Skin epidermis (tissue), 12 donors: ENCODE measurements around the gene VSX1.
A peak's percentile ranks its signal among the peaks of the same experiment; 100 is the strongest.

Experiments used
- H3K27ac ChIP-seq, 21 experiments: fragments of 200-600 bp; sonication (generic) in 11 of 21; one replicate each; pipeline ENCODE4 v1.5.0; 2020; ENCODE audit warnings: mild to moderate bottlenecking in 3 of 21, inconsistent platforms in 2 of 21, moderate library complexity in 2 of 21
- H3K4me3 ChIP-seq, 7 experiments: fragments of 200-600 bp; sonication (generic) in 2 of 7; one replicate each; pipeline ENCODE4 v1.5.0; 2020; ENCODE audit warnings: inconsistent platforms in 2 of 7, mild to moderate bottlenecking in 2 of 7, moderate library complexity in 1 of 7

The VSX1 gene

GRCh38 chr20:25056690-25057233 lies 25.2 kb downstream of the VSX1 start:
- peak overlapping the region; percentile 69 to 95 (median 89) for H3K27ac ChIP-seq
- H3K4me3 ChIP-seq = peak overlapping the region; percentile 60 to 89 (median 71)

GRCh38 chr20:25055711-25056495 lies 26.0 kb downstream of the VSX1 start:
- Histone ChIP-seq H3K4me3 (peak overlapping the region in 1 of 7 experiments; percentile 62), H3K27ac (peak overlapping the region in 7 of 21 experiments; percentile 46 to 90 (median 86))

DNA sequence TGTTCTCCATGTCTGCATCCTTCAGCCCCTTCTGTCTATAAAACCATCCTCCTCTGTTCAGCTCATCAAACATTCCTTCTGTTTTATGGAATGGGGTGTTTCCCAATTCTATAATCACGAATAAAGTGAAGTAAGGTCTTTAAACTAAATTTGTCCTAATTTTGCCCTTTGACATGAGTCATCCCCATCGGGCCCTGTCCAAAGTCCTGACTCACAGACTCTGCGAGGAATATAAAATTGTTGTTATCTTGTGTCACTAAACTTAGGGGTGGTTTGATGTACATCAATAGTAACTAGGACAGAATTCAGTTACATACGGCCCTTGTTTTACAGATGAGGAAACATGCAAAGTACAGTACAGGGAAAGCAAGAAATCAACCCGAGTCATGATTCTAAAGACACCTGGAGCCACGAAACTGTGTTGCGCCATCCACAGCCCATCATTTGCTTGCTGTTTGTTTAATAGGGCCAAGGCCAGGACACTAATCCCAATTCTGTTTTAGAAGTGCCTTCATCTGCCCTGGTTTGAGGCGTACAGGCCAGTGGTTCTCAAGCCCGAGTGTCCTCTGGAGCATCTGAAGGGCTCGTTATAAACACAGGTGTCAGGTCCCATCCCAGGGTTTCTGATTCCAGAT lies 26.8 kb downstream of the VSX1 start:
- Histone ChIP-seq H3K4me3 (no peak overlapping the region), H3K27ac (peak overlapping the region in 2 of 21 experiments; percentile 60 to 90)

DNA sequence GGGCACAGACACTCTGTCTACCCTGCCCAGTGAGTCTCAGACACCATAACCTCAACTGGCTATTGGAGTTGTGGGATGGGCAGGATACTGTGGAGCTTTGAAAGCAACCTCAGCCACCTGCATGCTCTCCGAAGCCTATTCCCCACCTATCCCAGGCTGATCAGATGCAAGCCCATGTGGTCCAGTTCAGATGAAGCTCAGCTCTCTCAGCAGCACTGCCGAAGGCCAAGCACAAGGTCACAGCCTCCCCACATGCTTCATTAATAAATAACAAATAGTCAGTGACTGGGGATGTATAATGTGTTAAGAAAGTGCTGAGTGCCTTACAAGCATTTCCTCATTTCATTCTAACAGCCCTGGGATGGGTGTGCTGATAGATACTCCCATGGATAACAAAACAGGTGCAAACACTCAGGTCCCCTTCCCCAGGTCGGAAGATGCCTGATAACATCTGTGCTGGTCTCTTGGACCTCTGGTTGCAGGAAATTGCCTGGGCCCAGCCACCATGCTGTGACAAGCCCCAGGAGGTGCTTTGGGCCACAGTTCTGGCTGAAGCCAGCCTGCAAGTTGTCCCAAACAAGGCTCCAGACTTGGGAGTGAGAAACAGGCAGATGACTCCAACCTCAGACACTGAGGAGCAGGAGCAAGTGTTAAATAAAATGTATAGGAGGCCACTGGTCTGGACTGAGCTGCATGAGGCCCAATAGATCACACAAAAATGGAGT lies 27.7 kb downstream of the VSX1 start:
- Histone ChIP-seq H3K4me3 (no peak overlapping the region), H3K27ac (peak overlapping the region in 13 of 21 experiments; percentile 8 to 82 (median 67))

- H3K27ac ChIP-seq = peak overlapping the region in 17 of 21 experiments; percentile 4 to 82 (median 60)
These were observed 28.5 kb downstream of the VSX1 start for GRCh38 chr20:25053255-25054031.

DNA sequence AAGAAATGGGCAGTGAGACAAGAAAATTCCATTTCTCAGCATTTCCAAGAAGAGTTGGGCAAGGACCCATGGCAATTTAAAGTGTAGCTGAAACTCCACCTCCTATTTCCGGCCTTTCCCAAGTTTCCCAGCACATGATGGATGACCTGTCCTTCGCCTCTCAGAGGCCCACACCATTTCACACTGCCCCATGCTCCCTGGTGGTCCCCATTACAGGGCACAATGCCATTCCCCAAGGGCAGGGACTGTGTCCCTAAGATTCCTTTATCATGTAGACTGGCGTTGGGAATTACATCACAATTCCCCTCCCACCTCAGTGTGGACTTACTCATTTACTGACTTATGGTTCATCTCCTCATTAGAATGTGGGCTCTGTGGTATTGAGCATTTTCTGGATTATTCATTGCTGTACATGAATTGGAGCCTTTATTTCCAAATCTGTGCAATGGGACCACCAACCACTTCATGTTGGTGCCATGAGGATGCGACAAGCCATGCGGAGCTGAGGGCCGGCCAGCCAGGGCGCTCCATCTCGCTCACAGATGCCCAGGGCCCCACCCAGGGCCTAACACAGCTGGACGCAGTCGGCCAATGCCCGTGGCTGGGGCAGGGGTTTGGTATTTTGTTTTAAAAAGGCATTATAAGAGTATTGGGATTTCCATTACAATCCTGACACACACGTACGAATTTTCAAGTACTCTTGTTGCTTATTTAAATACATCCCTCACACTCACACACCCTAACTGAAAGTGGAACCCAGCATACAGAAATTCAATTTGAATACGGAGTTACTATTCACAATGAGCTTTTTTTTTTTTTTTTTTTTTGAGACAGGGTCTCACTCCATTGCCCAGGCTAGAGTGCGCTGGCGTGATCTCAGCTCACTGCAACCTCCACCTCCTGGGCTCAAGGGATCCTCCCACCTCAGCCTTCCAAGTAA lies 29.4 kb downstream of the VSX1 start:
- Histone ChIP-seq H3K4me3 (no peak overlapping the region), H3K27ac (peak overlapping the region in 15 of 21 experiments; percentile 4 to 82 (median 61))

More at GRCh38 chr20:25053255-25054031, 28.5 kb downstream of the VSX1 start:
- no peak overlapping the region for H3K4me3 ChIP-seq

GRCh38 chr20:25051386-25052155 lies 30.4 kb downstream of the VSX1 start:
- Histone ChIP-seq H3K27ac (peak overlapping the region in 4 of 21 experiments; percentile 55 to 82 (median 74)), H3K4me3 (no peak overlapping the region)

GRCh38 chr20:25050501-25051350 lies 31.2 kb downstream of the VSX1 start:
- Histone ChIP-seq H3K27ac (peak overlapping the region in 4 of 21 experiments; percentile 6 to 82 (median 25)), H3K4me3 (no peak overlapping the region)

- Histone ChIP-seq H3K27ac (peak overlapping the region in 3 of 21 experiments; percentile 16 to 32 (median 18)), H3K4me3 (no peak overlapping the region)
These were observed 31.9 kb downstream of the VSX1 start for GRCh38 chr20:25050082-25050481.

- H3K4me3 ChIP-seq = no peak overlapping the region
- peak overlapping the region in 2 of 21 experiments; percentile 16 to 18 for H3K27ac ChIP-seq
These were observed 32.5 kb downstream of the VSX1 start for GRCh38 chr20:25049261-25050060.

DNA sequence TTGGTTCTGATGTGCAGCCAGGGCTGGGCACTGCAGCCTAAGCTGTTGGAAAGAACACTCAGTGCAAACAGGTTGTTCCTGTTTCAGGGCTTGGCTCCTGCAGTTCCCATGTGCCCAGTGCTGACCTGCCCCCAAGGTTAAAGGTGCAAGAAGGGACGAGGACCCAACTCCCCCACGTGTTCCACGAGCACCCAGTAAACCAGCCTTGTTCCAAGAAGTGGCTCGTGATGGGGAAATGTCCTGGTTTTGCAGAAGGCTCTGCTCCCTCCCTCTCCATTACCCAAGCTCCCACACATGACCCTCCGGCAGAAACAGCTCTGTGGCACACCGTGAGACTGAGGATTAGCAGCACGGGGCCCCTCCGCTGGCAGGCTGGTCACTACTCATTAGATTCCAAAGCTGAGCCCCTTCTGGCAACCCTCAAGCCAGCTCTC lies 33.4 kb downstream of the VSX1 start:
- Histone ChIP-seq H3K4me3 (no peak overlapping the region), H3K27ac (peak overlapping the region in 1 of 21 experiments; percentile 5)

DNA sequence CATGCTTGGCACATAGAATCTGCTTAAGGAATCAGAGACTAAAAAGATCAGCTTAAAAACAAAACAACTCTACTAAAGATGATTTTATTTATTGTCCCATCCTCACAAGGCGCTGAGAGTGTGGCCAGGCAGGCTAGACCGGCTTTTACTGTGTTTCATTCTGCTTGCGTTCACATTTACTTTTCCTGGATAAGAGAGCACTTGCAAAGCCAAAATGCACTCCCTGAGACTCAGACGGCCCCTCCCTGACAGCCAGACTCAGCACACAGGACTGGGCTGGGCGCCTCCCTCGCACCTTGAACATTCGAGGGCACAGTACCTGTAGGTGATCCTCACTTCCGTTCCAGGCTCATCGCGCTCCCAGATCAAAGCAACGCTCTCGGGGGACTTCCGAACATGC lies 34.2 kb downstream of the VSX1 start:
- no peak overlapping the region for H3K4me3 ChIP-seq
- peak overlapping the region in 2 of 21 experiments; percentile 23 to 47 for H3K27ac ChIP-seq

DNA sequence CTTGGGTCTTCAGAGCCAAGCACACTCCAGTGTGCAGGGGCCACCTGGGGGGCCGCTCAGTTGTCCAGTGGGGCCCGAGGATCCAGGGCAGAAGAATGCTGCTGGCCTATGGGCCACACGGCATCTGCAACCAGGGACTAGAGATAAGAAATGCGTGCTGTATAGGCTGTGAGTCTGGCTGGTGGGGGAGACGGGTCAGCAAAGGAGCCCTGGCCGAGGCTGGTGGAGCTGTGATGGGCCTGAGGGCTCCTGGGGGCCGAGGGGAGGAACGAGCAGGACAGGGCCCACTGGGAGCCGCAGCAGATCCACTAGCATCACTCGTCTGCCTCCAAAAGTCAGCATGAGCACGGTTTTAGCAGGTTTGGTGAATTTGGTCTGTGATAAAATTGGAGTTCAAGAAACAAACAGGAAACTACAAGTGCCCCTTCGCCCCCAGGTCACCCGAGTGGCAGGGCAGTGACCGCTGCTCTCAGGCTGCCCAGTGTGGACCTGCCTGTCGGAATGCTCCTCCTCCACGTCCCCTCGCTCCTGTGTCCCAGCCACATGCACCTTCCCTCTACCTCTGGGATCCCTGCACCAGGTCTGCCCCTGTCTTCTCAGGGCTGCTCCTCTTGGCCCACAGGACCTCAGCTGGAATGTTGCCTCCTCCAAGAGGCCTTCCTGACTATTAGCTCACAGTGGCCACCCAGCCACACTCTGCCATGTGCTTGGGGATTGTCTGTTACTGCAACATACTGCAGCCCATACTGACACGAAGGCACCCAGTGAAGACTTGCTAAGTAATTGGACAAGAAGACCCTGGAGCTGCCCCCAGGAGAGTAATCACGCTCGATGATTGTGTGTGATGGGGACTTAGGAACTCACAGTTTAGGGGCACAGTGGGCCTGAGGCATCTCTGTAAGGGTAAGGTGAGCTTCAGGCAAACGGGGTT lies 34.9 kb downstream of the VSX1 start:
- Histone ChIP-seq H3K4me3 (no peak overlapping the region), H3K27ac (peak overlapping the region in 3 of 21 experiments; percentile 10 to 47 (median 23))

- Histone ChIP-seq H3K27ac (peak overlapping the region in 1 of 21 experiments; percentile 10), H3K4me3 (no peak overlapping the region)
These were observed 35.7 kb downstream of the VSX1 start for GRCh38 chr20:25046181-25046641.
